Erythroblast (primary cell): Measurements from ENCODE around the gene PAX4.

Experiments used
- GATA1 ChIP-seq: IDR thresholded peaks from 2 replicates; pipeline ENCODE4 v1.6.1; 2011; ENCODE audit warnings: low read depth, mild to moderate bottlenecking, control low read depth, low read length, moderate library complexity
- POLR2A ChIP-seq: IDR thresholded peaks from 2 replicates; pipeline ENCODE4 v1.6.1; 2011; ENCODE audit warnings: mild to moderate bottlenecking, low read length

DNA sequence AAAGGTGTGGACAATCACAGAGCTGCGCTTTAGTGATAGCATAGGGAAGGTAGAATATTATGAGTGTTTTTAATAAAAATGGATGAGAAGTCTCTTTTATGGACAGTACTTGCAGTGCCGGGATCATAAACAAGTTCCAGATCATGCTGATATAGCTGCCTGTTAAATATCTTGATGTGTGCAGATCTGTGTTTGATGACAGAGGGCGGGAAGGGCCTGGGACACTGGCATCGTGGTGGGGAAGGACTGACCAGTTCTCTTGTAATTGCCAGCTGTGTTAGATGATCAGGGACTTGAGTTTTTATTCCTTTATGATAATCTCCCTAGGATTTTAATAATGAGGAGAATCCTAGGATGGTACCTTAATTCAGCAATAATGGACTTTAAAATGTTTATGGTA is 48.7 kb upstream of the PAX4 start:
- TF ChIP-seq POLR2A (no peak), GATA1 (no peak)
